ENCODE data around the gene ADAM10. TPM values are rescaled to one million over a fixed set of nuclear protein-coding genes. Genes with fewer than 3 reads are reported as not detected.

The ADAM10 gene, protein sequence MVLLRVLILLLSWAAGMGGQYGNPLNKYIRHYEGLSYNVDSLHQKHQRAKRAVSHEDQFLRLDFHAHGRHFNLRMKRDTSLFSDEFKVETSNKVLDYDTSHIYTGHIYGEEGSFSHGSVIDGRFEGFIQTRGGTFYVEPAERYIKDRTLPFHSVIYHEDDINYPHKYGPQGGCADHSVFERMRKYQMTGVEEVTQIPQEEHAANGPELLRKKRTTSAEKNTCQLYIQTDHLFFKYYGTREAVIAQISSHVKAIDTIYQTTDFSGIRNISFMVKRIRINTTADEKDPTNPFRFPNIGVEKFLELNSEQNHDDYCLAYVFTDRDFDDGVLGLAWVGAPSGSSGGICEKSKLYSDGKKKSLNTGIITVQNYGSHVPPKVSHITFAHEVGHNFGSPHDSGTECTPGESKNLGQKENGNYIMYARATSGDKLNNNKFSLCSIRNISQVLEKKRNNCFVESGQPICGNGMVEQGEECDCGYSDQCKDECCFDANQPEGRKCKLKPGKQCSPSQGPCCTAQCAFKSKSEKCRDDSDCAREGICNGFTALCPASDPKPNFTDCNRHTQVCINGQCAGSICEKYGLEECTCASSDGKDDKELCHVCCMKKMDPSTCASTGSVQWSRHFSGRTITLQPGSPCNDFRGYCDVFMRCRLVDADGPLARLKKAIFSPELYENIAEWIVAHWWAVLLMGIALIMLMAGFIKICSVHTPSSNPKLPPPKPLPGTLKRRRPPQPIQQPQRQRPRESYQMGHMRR
- total RNA-seq = 147 to 181 TPM (median 148 TPM) in 3 replicates
- long read RNA-seq, full-length matches to known transcripts = 85 of 114 reads
- long read RNA-seq, partial matches to known transcripts = 5 of 114 reads
- long read RNA-seq, other reads (novel, unspliced or antisense) = 24 of 114 reads

DNA sequence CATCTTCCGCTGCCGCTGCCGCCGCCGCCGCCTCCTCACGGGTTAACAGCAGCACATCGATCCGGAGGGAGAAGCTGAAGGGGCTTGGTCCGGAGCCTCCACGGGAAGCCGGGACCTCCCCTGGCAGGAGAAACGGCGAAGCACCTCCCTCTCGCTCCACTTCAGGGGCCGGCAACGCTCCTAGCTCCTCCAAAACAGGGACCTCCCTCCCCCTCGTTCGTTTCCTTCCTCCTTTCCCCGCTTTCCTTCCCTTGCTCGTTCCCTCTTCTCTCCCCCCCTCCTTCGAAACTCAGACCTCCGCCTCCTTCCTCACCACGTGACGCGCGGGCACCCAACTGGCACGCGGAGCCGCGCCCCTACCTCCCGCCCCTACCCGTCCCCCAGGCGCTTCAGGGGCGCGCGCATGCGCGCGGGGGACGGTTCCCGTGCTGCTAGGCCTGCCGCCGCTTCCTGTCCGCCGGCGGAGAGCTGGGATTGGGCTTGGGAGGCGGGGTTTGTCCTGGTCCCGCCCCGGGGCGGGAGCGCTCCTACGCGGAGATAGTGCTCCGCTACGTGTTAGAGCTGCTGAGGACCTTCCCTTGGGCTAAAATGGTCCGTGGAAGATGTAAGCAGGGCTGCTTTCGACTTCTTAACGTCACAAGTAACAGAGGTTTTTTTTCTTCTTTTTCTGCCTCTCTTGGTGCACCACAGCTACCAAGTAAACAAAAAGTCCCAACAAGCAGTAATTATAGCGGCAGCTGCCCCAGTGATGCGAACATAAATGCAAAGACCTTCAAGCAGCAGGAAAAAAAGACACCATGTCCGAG lies at the start of gene ADAM10:
TSS of gene ADAM10 (minus strand) at position 176 of the 806 bp plus-strand sequence. CDS start at position 3, 173 bp downstream.
- H3K36me3 Mint-ChIP-seq (ENCODE audit: low read depth) = peaks cover 2% of the 10 kb centered on the region
- peaks cover 32% of the 10 kb centered on the region for H3K4me1 Mint-ChIP-seq (ENCODE audit: low read depth)
- peak within 1 kb of the TSS; percentile 93 for H3K4me3 Mint-ChIP-seq (ENCODE audit: unreplicated experiment)
- DNase-seq (ENCODE audit: low spot score) = peak; percentile 100
- no peaks in the 10 kb centered on the region for H3K27me3 Mint-ChIP-seq (ENCODE audit: low read depth)
- H3K9me3 Mint-ChIP-seq (ENCODE audit: low read depth) = no peaks in the 10 kb centered on the region
- TF ChIP-seq, protein P1, sequence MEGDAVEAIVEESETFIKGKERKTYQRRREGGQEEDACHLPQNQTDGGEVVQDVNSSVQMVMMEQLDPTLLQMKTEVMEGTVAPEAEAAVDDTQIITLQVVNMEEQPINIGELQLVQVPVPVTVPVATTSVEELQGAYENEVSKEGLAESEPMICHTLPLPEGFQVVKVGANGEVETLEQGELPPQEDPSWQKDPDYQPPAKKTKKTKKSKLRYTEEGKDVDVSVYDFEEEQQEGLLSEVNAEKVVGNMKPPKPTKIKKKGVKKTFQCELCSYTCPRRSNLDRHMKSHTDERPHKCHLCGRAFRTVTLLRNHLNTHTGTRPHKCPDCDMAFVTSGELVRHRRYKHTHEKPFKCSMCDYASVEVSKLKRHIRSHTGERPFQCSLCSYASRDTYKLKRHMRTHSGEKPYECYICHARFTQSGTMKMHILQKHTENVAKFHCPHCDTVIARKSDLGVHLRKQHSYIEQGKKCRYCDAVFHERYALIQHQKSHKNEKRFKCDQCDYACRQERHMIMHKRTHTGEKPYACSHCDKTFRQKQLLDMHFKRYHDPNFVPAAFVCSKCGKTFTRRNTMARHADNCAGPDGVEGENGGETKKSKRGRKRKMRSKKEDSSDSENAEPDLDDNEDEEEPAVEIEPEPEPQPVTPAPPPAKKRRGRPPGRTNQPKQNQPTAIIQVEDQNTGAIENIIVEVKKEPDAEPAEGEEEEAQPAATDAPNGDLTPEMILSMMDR (IDR thresholded peaks at IDR 0.05) = no peak
- peak within 1 kb of the TSS; percentile 97 for H3K27ac Mint-ChIP-seq (ENCODE audit: unreplicated experiment)

DNA sequence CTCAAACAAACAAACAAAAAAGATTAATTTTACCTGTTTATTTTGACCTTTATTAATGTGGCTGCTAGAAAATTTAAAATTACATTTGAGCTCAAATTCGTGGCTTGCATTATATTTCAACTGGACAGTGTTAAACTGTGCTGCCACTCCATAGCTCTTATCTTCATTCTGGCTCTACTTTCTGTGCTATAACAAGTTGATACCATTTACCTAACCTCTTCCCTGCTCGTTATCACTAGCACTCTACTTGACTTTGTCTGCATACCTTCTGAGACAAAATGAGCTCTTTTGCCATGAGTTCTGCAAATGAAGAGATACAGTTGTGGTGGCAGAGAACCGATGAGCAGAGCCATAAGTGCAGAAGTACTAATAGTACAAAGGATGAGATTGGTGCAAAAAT lies 48.0 kb upstream of the ADAM10 start:
- Mint-ChIP-seq H3K9me3 (ENCODE audit: low read depth) (no peaks in the 10 kb centered on the region), H3K27me3 (ENCODE audit: low read depth) (no peaks in the 10 kb centered on the region), H3K4me1 (ENCODE audit: low read depth) (peaks cover 11% of the 10 kb centered on the region), H3K4me3 (ENCODE audit: unreplicated experiment) (no peak overlapping the region), H3K36me3 (ENCODE audit: low read depth) (peaks cover 2% of the 10 kb centered on the region), H3K27ac (ENCODE audit: unreplicated experiment) (no peak overlapping the region)
- TF ChIP-seq, protein P1 (IDR thresholded peaks at IDR 0.05) = no peak
- DNase-seq (ENCODE audit: low spot score) = no peak

DNA sequence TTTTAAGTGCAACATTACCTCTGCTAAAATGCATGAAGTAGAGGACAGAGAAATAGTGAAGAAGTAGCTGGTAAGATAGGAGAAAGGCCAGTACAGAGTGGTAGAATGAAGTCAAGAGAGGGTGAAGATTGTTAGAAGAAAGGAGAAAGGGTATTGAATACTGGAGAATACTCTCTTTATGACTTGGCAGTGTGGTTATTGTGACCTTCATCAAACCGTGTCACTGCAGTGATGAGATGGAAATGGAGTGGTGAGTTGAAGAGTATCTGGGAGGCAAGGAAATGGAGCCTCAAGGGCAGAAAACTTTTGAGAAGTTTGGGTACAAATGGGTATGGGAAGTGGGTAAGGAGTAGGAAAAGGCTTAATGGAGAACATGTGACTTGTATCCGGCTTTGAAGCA lies 46.3 kb upstream of the ADAM10 start:
- Mint-ChIP-seq H3K9me3 (ENCODE audit: low read depth) (no peaks in the 10 kb centered on the region), H3K4me3 (ENCODE audit: unreplicated experiment) (no peak overlapping the region), H3K27ac (ENCODE audit: unreplicated experiment) (no peak overlapping the region), H3K27me3 (ENCODE audit: low read depth) (no peaks in the 10 kb centered on the region), H3K36me3 (ENCODE audit: low read depth) (peaks cover 2% of the 10 kb centered on the region), H3K4me1 (ENCODE audit: low read depth) (peaks cover 11% of the 10 kb centered on the region)
- DNase-seq (ENCODE audit: low spot score) = no peak
- TF ChIP-seq, protein P1 (IDR thresholded peaks at IDR 0.05) = no peak

DNA sequence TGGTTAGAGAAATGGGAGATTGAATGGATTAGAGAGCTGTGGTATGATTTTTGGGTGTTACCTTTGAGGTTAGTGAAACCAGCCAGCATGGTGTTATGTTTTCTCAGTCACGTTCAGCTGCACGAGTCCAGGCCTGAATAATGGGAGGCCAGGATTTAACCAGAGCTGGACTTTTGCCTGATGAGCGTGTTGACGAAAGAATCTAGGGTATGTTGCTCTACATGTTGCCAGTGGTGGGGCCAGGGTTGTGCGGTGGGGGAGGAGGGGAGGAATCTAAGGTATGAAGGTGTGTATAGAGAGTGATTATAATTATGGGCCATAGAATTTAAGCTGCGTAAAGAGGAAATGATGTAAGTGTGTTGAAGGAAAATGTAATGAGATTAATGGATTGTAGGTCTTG lies 44.4 kb upstream of the ADAM10 start:
- H3K4me1 Mint-ChIP-seq (ENCODE audit: low read depth) = peaks cover 11% of the 10 kb centered on the region
- H3K27me3 Mint-ChIP-seq (ENCODE audit: low read depth) = no peaks in the 10 kb centered on the region
- peaks cover 5% of the 10 kb centered on the region for H3K36me3 Mint-ChIP-seq (ENCODE audit: low read depth)
- H3K4me3 Mint-ChIP-seq (ENCODE audit: unreplicated experiment) = no peak overlapping the region
- no peak for DNase-seq (ENCODE audit: low spot score)
- H3K27ac Mint-ChIP-seq (ENCODE audit: unreplicated experiment) = peak overlapping the region; percentile 77
- no peaks in the 10 kb centered on the region for H3K9me3 Mint-ChIP-seq (ENCODE audit: low read depth)
- TF ChIP-seq, protein P1 (IDR thresholded peaks at IDR 0.05) = no peak
